Measurements from ENCODE around the gene DMBX1.

DMBX1 gene

DNA sequence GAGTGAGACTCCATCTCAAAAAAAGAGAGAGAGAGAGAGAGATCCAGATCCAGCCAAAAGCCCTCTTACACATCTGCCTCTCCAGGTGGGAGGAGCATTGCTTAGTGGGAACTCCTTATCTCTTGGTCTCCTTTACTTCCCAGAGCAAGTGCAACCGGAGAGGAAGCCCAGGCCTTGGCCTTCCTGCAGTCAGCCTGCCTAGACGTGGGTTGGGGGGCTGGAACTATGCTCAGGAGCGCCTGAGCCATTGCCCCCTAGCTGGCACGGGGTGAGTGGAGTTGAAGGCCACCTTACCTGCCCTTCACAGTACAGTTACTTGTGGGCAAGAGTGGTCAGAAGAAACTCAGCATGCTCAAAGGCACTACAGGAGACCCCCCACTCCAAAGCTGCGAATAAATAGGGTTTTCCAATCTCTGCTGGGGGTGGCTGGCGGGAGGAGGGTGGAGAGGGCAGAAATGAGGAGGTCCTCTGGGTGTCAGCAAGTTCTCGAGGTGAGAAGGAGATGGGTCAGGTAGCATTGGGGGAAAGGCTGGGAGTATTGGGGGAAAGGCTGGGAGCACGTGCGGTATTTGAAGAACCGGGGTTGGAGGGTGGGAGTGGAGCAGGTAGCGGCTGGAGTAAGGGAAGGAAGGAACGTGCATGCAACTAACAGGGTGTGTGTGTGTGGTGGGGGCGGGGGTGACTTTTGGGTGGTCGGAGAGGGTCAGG, 4.7 kb upstream of the DMBX1 start:
- no peak for DNase-seq

DNA sequence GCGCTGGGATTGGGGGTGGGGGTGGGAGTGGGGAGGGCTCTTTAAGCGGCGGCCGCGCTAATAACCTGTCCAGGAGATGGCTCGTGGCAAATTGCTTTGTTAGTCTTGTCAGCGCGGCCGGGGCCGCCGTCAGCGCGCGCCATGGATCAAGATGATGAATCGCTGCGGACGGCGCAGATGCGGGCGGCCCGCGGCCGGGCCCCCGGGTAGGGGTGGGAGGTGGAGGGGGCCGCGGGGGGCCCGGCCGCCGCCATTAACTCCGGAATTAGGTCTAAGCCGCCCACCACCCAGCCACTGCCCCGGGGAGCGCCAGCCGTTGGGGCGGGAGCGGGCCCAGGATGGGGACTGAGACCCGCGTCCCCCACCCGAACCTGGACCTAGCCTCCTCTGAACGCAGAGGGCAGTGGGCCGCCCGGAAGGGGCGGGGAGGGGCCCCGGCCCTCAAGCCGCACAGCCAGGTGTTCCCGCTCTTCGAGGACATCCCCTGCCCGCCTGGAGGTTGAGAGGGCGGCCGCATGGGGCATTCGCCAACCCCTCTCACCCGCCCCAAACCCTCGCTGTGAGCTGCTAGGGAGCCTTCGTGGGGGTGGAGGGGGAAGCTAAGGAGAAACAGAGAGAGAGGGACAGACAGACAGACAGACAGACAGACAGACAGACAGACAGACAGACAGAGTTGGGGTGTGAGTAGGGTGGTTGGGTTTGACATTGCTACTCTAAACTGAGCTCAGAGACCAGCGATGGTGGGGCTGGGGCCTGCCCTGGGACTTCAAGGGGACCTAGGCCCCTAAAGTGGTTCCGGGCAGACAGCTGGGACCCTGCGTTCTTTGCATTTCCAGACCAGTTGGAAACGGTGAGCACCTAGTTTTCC, 3.8 kb upstream of the DMBX1 start:
- no peak for DNase-seq

DNA sequence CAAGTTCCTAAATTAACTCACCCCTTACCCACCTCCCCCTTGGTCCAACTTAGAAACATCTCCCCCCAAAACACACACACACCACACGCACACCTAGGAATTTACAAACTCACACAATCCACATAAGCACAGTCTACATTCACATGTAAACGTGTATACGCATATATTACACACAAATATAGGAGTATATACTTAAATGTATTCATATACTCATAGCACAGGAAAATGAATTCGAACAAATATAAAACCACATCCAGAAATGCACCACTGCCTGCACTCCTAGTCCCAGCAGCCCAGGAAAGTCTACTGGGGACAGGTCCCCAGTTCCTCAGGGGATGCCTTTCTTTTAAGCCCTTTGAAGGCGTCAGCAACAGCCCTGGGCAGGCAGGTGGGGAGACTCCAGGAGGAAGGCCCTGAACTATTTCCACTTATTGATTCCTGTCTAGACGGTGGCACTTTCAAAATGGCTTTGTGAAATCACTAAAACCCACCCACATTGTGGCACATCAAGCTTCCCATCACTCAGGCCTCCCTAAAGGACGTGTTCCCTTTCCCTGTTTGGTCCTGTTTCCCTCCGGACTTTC, 3.1 kb upstream of the DMBX1 start:
- no peak for DNase-seq

DNA sequence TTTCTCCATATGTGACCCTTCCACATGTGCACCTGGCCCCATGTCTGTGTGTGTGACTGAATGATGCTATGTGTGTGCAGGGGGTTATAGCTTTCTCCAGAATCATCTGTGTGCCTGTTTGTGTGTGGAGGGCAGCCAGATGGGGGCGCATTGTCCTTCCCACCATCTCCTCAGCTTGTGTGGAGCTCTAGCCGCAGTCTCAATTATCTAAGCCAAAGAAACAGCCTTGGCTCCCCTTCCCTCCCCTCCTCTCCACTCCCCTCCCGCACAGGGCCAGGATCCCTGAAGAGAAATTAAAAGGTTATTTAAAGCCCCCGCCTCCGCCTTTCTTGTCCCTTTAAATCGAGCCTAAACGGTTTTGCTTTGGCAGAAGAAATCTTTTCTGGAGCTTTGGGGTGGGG, 1.8 kb upstream of the DMBX1 start:
- DNase-seq = peak; percentile 56

DNA sequence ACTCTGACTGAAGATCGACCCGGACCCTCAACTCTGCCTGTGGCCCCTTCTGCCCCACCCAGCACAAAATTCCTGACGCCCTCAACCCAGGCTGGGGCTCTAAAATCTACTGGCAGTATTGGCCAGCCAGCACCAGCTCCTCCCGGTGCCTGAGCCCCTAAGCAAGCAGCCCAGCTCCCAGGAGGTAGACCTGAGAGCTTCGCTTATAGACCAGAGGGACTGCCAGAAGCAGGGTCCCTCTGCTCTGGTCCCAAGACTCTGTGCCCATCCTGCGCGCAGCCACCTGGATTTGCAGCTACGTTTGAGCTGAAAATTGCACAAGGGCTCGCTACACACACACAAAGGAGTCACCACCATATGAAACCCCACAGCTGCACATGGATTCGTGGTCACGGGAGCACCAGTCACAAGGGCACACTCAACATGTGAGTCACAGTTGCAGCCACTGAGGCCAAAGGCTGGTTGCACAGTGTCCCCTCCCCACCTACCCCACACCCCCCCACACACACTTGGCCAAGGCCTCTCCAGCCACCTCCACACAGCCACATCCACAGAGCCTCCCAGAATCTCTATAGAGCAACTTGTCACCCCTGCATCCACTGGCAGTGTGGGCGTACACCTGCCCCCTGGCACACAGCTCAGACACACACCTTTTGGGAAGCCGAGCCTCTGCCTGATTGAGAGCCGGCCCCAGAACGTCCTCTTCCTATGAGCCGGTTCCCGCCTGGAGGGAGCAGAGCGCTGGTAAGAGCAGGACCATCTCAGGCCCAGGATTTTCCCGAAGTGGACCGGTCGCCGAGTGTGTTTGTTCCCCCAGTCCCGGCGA, 1.1 kb upstream of the DMBX1 start:
- peak; percentile 68 for DNase-seq

DNA sequence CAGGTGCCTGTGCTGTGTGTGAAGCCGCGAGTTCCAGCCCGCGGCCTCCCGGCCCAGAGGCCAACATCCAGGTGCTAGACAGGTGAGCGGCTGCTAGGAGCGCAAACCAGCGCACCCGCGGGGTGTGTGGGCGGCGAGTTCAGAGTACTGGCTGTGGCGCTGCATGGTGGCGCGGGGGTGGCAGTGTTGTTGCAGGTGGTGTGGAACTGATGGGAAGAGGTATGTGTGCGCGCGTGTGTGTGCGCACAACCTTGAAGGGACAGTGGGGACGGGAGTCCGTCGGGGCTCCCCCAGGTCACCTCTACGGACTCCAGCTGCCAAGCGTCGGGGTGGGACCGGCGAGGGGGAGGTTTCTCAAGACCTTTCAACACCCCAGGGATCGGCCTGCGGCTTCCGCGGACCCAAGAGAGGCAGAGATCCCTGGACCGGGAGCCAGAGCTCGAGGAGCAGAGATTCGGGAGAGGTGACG, 433 bp upstream of the DMBX1 start:
- DNase-seq = peak; percentile 79

DNA sequence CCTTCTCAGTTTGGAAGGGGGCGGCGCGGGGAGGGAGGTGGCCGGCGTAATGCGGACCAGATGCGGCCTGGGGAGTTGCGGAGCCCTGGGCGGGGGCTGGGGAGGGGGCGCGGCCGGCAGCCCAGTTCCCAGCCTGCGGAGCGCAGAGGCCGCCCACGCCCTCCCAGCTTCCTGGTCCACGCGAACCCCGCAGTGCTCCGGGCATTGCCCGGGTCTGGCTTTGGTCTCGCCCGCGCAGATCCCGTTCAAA, 695 bp downstream of the DMBX1 start:
- DNase-seq = peak; percentile 67

GRCh38 chr1:46490656-46491442, 1.2 kb downstream of the DMBX1 start:
- DNase-seq = no peak

- DNase-seq = no peak
These were observed 2.0 kb downstream of the DMBX1 start for GRCh38 chr1:46491443-46492268.

DNA sequence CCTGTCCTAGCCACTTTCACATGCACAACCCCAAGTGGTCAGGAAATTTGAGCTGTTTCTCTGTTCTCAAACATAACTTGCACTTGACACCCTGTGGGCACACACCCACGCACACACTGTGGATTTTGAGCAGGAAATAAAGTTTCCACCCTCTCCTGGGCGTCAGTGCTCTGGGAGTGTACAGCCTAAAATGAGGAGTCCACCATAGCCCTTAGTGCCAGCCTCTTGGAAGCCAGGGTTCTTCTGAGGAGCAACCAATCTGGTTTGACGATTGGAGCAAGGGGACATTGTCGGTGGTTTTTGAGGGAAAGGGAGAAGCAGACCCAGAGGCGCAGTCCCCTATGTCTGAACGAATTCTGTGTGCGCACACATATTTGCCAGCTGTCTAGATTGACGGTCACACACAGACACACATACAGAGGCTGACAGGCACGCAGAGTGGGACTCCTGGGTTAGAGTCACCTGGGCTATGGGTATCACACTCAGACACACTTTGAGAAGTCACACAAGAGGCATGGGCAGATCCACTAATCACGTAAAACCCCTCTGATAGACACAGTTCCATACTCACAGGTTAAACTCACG, 2.7 kb downstream of the DMBX1 start:
- no peak for DNase-seq

GRCh38 chr1:46492871-46493270, 3.2 kb downstream of the DMBX1 start:
- no peak for DNase-seq

GRCh38 chr1:46493316-46494032, 3.8 kb downstream of the DMBX1 start:
- DNase-seq = no peak

- no peak for DNase-seq
These were observed 5.3 kb downstream of the DMBX1 start for GRCh38 chr1:46494910-46495309.

DNA sequence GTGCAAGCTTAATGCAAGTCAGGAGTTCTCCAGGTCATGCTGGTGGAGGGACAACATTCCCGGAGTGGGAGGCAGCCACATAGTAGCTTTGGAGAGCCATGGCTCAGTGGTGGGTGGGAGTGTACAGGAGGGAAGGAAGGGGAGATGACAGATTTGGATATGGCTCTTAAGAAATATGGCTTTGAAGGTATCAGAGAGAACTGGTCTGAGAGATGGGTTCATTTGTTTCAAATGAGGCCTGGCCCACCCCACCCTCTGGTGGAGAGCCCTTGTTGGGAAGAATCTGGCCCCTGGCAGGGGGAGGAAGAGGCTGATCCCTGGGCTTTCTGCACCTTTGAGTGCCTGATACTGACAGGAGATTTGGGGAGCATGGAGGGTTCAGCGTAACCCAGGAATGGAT, 6.1 kb downstream of the DMBX1 start:
- no peak for DNase-seq

- DNase-seq = no peak
These were observed 6.9 kb downstream of the DMBX1 start for GRCh38 chr1:46496505-46496904.

GRCh38 chr1:46497020-46497419, 7.4 kb downstream of the DMBX1 start:
- no peak for DNase-seq

GRCh38 chr1:46497665-46498064, 8.0 kb downstream of the DMBX1 start:
- DNase-seq = no peak

- no peak for DNase-seq
These were observed 11.9 kb downstream of the DMBX1 start for GRCh38 chr1:46501528-46501927.

- DNase-seq = no peak
These were observed 13.8 kb downstream of the DMBX1 start for GRCh38 chr1:46503421-46503820.

GRCh38 chr1:46506470-46507219, 17.0 kb downstream of the DMBX1 start:
- no peak for DNase-seq

All from DMS53 (cell line).